GM23248 (cell line): ENCODE measurements around the gene CHRNA4.

Experiments used
- EZH2 ChIP-seq: fragments of 200-600 bp; sonication (generic); IDR thresholded peaks from 2 replicates; pipeline ENCODE4 v1.6.1; 2018; ENCODE audit warnings: antibody characterized with exemption, mild to moderate bottlenecking; ENCODE audit not compliant: insufficient read depth, poor library complexity, severe bottlenecking
- EZH2phosphoT487 ChIP-seq: fragments of 200-600 bp; sonication (generic); IDR thresholded peaks from 2 replicates; pipeline ENCODE4 v1.6.1; 2018; ENCODE audit warnings: antibody characterized with exemption, moderate library complexity, mild to moderate bottlenecking, low read depth; ENCODE audit not compliant: insufficient read depth

DNA sequence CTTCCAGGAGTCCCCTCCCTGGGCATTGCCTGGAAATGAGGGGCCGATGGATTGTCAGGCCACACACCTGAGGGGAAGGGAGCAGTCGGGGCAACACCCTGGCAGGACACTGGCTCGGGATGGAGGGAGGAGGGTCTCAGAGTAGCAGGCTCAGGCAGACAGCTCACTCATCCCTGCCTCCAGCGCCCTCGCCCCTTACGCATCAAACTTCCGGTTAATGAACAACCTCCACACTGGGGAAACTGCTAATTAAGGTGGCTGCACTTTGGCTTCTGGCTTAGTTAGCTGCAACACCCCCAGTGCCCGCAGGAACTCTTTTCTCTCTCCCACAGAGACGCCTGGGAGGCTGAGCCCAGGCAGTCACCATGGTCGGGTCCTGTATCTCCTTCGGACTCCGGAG is 13.4 kb upstream of the CHRNA4 start:
- no peak for TF ChIP-seq EZH2
- TF ChIP-seq EZH2phosphoT487, result no peak
